Measurements from ENCODE around the gene SFN. TPM values are rescaled to one million over a fixed set of nuclear protein-coding genes. Genes with fewer than 3 reads are reported as not detected.
"Not testable (repeated sequence)": the region's sequence is repeated elsewhere in the genome, so short reads cannot be mapped to it uniquely, and the experiment has no call there.

The SFN gene
- total RNA-seq, 1 donor from 2014 or later: 0.21 TPM

GRCh38 chr1:26861889-26862378 is 1.0 kb upstream of the SFN start:
- no peaks in the 10 kb centered on the region for H3K79me2 ChIP-seq (ENCODE audit: low read depth)
- H3K9me3 ChIP-seq (ENCODE audit: low read depth): no peaks in the 10 kb centered on the region
- Mint-ChIP-seq H3K4me1 (peaks cover 19% of the 10 kb centered on the region), H3K27ac (peak overlapping the region; percentile 60), H3K9me3 (no peaks in the 10 kb centered on the region), H3K36me3 (peaks cover 2% of the 10 kb centered on the region), H3K4me3 (peak overlapping the region; percentile 48), H3K27me3 (ENCODE audit: insufficient read depth, low read depth) (peaks cover 10% of the 10 kb centered on the region)
- no peaks in the 10 kb centered on the region for H4K20me1 ChIP-seq (ENCODE audit: low read depth)
- H3K27me3 ChIP-seq: peaks cover 8% of the 10 kb centered on the region
- peaks cover 24% of the 10 kb centered on the region for H3F3A ChIP-seq (ENCODE audit: low read depth)
- H3K4me1 ChIP-seq: peaks cover 30% of the 10 kb centered on the region
- TF ChIP-seq EZH2phosphoT487 (IDR thresholded peaks at IDR 0.05) (no peak), EZH2 (IDR thresholded peaks at IDR 0.05) (no peak), CTCF (IDR thresholded peaks at IDR 0.05) (no peak)
- no peak overlapping the region for H2AFZ ChIP-seq (replicated peaks)
- no peak overlapping the region for H3K4me3 ChIP-seq
- H3K4me2 ChIP-seq: peak overlapping the region; percentile 19
- H3K9ac ChIP-seq: no peak overlapping the region
- peak overlapping the region; percentile 55 for H3K27ac ChIP-seq
- DNase-seq (ENCODE audit: low spot score): no peak
- no peaks in the 10 kb centered on the region for H3K36me3 ChIP-seq

- Histone ChIP-seq H3K79me2 (ENCODE audit: low read depth) (no peaks in the 10 kb centered on the region), H3K4me1 (peaks cover 35% of the 10 kb centered on the region), H3K27me3 (peaks cover 8% of the 10 kb centered on the region), H3K9ac (no peak overlapping the region), H3K36me3 (no peaks in the 10 kb centered on the region), H2AFZ (replicated peaks) (no peak overlapping the region), H3K4me3 (no peak overlapping the region), H3K9me3 (ENCODE audit: low read depth) (no peaks in the 10 kb centered on the region), H3K27ac (no peak overlapping the region), H3F3A (ENCODE audit: low read depth) (peaks cover 27% of the 10 kb centered on the region), H4K20me1 (ENCODE audit: low read depth) (no peaks in the 10 kb centered on the region), H3K4me2 (peak overlapping the region; percentile 99)
- no peak for TF ChIP-seq EZH2phosphoT487 (IDR thresholded peaks at IDR 0.05)
- TF ChIP-seq EZH2 (IDR thresholded peaks at IDR 0.05): no peak
- no peak for TF ChIP-seq CTCF (IDR thresholded peaks at IDR 0.05)
- Mint-ChIP-seq H3K27ac (no peak overlapping the region), H3K4me1 (peaks cover 18% of the 10 kb centered on the region), H3K4me3 (peak overlapping the region; percentile 91), H3K9me3 (no peaks in the 10 kb centered on the region), H3K27me3 (ENCODE audit: insufficient read depth, low read depth) (peaks cover 10% of the 10 kb centered on the region), H3K36me3 (no peaks in the 10 kb centered on the region)
- DNase-seq (ENCODE audit: low spot score): no peak
These were observed 732 bp downstream of the SFN start for GRCh38 chr1:26863685-26864077.

GRCh38 chr1:26864610-26865480 is 1.9 kb downstream of the SFN start:
- Mint-ChIP-seq H3K4me1 (peaks cover 18% of the 10 kb centered on the region), H3K36me3 (no peaks in the 10 kb centered on the region), H3K27me3 (ENCODE audit: insufficient read depth, low read depth) (peaks cover 9% of the 10 kb centered on the region), H3K4me3 (peak overlapping the region; percentile 91), H3K9me3 (no peaks in the 10 kb centered on the region), H3K27ac (peak overlapping the region; percentile 82)
- peak; percentile 98 for DNase-seq (ENCODE audit: low spot score)
- Histone ChIP-seq H3K27ac (no peak overlapping the region), H2AFZ (replicated peaks) (peak overlapping the region; percentile 48), H3K27me3 (peaks cover 8% of the 10 kb centered on the region), H3K36me3 (no peaks in the 10 kb centered on the region), H4K20me1 (ENCODE audit: low read depth) (no peaks in the 10 kb centered on the region), H3K79me2 (ENCODE audit: low read depth) (no peaks in the 10 kb centered on the region), H3K9me3 (ENCODE audit: low read depth) (no peaks in the 10 kb centered on the region), H3K4me1 (peaks cover 35% of the 10 kb centered on the region), H3K4me3 (peak overlapping the region; percentile 71), H3F3A (ENCODE audit: low read depth) (peaks cover 27% of the 10 kb centered on the region), H3K9ac (peak overlapping the region; percentile 27), H3K4me2 (peak overlapping the region; percentile 99)
- peak; percentile 3 for TF ChIP-seq CTCF (IDR thresholded peaks at IDR 0.05)
- no peak for TF ChIP-seq EZH2 (IDR thresholded peaks at IDR 0.05)

GRCh38 chr1:26873097-26873496 is 10.1 kb downstream of the SFN start:
- H3K4me3 Mint-ChIP-seq; H3K27me3 Mint-ChIP-seq (ENCODE audit: insufficient read depth, low read depth); H3K36me3 Mint-ChIP-seq; H4K20me1 ChIP-seq (ENCODE audit: low read depth); H3K4me3 ChIP-seq; DNase-seq (ENCODE audit: low spot score); H3K79me2 ChIP-seq (ENCODE audit: low read depth); H3K9ac ChIP-seq; H2AFZ ChIP-seq (replicated peaks); H3K36me3 ChIP-seq; H3K27ac Mint-ChIP-seq; H3K9me3 ChIP-seq (ENCODE audit: low read depth); H3K9me3 Mint-ChIP-seq; H3K27ac ChIP-seq; H3K27me3 ChIP-seq; H3K4me1 Mint-ChIP-seq; H3K4me2 ChIP-seq: not testable (repeated sequence)
- peaks cover 28% of the 10 kb centered on the region for H3F3A ChIP-seq (ENCODE audit: low read depth)
- H3K4me1 ChIP-seq: peaks cover 20% of the 10 kb centered on the region

Measured in neural progenitor cell (in vitro differentiated cells).